ENCODE measurements around the gene NHEJ1. TPM values are rescaled to one million over a fixed set of nuclear protein-coding genes. Genes with fewer than 3 reads are reported as not detected.

NHEJ1 gene
- total and polyA plus RNA-seq, 9 of the 15 experiments (the other 6 are each of a cell fraction or from before 2014, with no cell fraction given) = 9.0 to 23.7 (median 13.9) TPM

DNA sequence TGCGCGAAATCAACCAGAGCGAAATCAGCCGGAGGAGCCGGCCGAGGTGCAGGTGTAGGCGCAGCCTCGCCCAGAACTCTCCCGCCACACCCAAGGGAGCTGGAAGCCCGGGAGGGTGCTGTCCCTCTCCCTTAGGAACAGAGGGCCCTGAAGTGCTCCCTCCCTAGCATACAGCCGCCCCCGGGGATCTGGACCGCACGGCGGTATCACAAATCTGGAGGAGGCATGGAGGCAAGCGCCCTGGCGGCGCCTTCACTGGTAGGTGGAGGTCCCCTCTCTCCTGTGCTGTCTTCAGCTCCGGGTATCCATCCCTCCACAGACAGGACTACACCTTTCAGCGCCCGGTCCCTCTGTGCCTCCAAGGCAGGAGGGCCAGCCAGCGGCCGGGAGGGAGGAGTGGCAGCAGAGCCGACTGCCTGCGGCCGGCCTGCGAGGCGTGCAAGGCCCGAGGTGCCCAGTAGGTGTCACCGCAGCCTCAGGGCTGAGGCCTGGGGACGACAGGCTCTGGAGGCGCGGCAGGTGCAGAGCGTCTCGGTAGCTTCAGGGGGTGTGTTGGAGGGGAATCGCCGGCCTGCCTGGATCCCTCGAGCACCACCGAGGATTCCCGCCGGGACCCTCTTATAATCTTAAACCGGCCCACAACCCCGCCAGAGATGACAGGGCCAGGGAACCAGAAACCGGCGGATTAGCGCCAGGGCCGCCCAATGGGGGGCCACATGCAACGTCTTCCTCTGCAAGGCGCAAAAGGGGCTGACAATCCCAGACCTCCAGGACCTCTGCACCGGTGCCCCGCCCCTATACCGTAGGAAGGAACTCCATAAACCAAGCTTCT lies 102.7 kb downstream of the NHEJ1 start (continued):
- TF ChIP-seq, protein P1, sequence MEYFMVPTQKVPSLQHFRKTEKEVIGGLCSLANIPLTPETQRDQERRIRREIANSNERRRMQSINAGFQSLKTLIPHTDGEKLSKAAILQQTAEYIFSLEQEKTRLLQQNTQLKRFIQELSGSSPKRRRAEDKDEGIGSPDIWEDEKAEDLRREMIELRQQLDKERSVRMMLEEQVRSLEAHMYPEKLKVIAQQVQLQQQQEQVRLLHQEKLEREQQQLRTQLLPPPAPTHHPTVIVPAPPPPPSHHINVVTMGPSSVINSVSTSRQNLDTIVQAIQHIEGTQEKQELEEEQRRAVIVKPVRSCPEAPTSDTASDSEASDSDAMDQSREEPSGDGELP (CRISPR knock-in tag; IDR thresholded peaks at IDR 0.05; ENCODE audit: borderline replicate concordance) = peak; percentile 15; the same call in 1 of the 2 replicates
- TF ChIP-seq RNF2 (IDR thresholded peaks at IDR 0.05) = no peak

DNA sequence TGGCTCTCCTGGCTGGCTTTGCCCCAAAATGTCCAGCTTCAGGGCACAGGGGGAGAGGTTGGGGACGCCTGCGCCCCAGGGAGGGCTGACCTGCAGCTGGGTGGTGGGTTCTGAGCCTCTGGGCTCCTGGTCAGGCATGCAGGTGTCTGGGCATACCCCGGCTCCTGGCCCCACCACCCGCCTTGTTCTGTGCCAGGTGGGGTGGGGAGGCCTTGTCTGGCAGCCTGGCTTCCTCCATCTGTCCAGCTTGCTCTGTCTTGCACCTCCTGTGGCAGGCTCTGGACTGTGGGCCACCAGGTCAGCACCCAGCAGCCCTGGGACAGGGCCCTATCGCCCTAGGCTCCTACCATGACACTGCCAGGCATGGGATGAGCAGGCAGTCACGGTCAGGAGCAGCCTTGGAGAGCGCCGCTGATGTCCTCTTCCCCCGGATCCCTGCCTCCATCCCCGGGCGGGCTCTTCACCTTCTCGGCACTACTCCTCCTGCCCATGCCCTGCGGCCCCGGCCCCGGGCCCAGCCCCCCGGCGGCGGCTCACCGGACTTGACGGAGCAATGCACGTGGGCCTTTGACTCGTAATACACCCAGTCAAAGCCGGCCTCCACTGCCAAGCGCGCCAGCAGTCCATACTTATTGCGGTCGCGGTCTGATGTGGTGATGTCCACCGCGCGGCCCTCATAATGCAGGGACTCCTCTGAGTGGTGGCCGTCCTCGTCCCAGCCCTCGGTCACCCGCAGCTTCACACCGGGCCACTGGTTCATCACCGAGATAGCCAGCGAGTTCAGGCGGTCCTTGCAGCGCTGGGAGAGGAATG lies 103.5 kb downstream of the NHEJ1 start:
- 14% methylated on average over 14 of the region's 40 CpGs for WGBS (ENCODE audit: insufficient coverage, low coverage, missing lambda C conversion rate)
- peaks cover 0 to 25% of the 10 kb centered on the region in 2 experiments; a peak in 2 of 5 replicates for H3K4me1 ChIP-seq (replicated peaks in 1 of 2; ENCODE audit: control insufficient read depth in 2 of 2, insufficient read depth in 2 of 2, low read length in 2 of 2)
- H3K9ac ChIP-seq (ENCODE audit: insufficient read depth in 1 of 2, low read depth in 2 of 2, low read length in 2 of 2) = 0 out of 4 replicates have a peak overlapping the region, but pooled peaks of 1 of the 2 experiments have one; percentile 17
- H2AFZ ChIP-seq (ENCODE audit: low read depth, low read length) = no peak overlapping the region
- no peak overlapping the region for H3K4me2 ChIP-seq (ENCODE audit: insufficient read depth, low read length)
- intact Hi-C loops (cut with micrococcal nuclease) = loop anchor here (5.0 kb wide), 1 partner anchor 65 kb away; the partner anchor contains the start of gene CRYBA2
- 0 out of 2 replicates have a peak, but pooled peaks cover 6% of the 10 kb centered on the region for H4K20me1 ChIP-seq (replicated peaks; ENCODE audit: control insufficient read depth, insufficient read depth, low read length)
- H3K9me3 ChIP-seq (replicated peaks; ENCODE audit: control insufficient read depth, insufficient read depth, low read depth, low read length) = no peaks in the 10 kb centered on the region
- no peaks in the 10 kb centered on the region for H3K79me2 ChIP-seq (ENCODE audit: control insufficient read depth, insufficient read depth, low read length)
- ATAC-seq (no peak; the same call in 1 of the 3 replicates), FAIRE-seq (no peak), DNase-seq (ENCODE audit: extremely low read depth in 1 of 4, low spot score in 3 of 4) (no peak)
- H3K36me3 ChIP-seq (ENCODE audit: control insufficient read depth, insufficient read depth, low read length) = no peaks in the 10 kb centered on the region
- no TSS peak for BruUV-seq (replicated peaks)
- no peak overlapping the region for H3K27ac ChIP-seq (ENCODE audit: extremely low read depth, low read depth, low read length)
- in situ Hi-C loops (cut with MboI) = loop anchor here (5.0 kb wide), 1 partner anchor 100 kb away; no protein-coding TSS in a partner anchor
- H3K4me3 ChIP-seq = no peak overlapping the region
- no peaks in the 10 kb centered on the region for H3K9me1 ChIP-seq (ENCODE audit: control insufficient read depth, insufficient read depth, low read length)
- ChIA-PET CTCF (ENCODE audit: low intra/inter-chr PET ratio) (interaction anchor here (0.6 to 2.3 kb wide), 5 partner anchors 61 to 331 kb away, joined by 3 to 17 read pairs (median 3); partner anchors contain the start of gene DNPEP), POLR2A (interaction anchor here (0.6 kb wide), 1 partner anchor 43 kb away, joined by 3 read pairs; no protein-coding TSS in a partner anchor)
- H3K27me3 ChIP-seq (ENCODE audit: control insufficient read depth in 2 of 2, insufficient read depth in 2 of 2, low read length in 2 of 2) = peaks cover 14 to 56% of the 10 kb centered on the region in 2 experiments; a peak in 4 of 5 replicates
- no peak for TF ChIP-seq MIER1 (IDR thresholded peaks at IDR 0.05; ENCODE audit: low read depth)
- no peak for TF ChIP-seq MEF2A (IDR thresholded peaks at IDR 0.05; ENCODE audit: control insufficient read depth, low read depth, low read length)
- TF ChIP-seq CHD4 (IDR thresholded peaks at IDR 0.05; ENCODE audit: insufficient read depth, insufficient replicate concordance, low read depth, low read length, poor library complexity, severe bottlenecking) = no peak
- TF ChIP-seq, protein P2, sequence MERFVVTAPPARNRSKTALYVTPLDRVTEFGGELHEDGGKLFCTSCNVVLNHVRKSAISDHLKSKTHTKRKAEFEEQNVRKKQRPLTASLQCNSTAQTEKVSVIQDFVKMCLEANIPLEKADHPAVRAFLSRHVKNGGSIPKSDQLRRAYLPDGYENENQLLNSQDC (CRISPR knock-in tag; IDR thresholded peaks at IDR 0.05) = no peak
- TF ChIP-seq RUNX1 (IDR thresholded peaks at IDR 0.05; ENCODE audit: low read depth) = no peak
- TF ChIP-seq ZNF232 (CRISPR knock-in tag; IDR thresholded peaks at IDR 0.05) = no peak
- TF ChIP-seq, protein P3, sequence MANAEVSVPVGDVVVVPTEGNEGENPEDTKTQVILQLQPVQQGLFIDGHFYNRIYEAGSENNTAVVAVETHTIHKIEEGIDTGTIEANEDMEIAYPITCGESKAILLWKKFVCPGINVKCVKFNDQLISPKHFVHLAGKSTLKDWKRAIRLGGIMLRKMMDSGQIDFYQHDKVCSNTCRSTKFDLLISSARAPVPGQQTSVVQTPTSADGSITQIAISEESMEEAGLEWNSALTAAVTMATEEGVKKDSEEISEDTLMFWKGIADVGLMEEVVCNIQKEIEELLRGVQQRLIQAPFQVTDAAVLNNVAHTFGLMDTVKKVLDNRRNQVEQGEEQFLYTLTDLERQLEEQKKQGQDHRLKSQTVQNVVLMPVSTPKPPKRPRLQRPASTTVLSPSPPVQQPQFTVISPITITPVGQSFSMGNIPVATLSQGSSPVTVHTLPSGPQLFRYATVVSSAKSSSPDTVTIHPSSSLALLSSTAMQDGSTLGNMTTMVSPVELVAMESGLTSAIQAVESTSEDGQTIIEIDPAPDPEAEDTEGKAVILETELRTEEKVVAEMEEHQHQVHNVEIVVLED (CRISPR knock-in tag; IDR thresholded peaks at IDR 0.05) = no peak
- no peak for TF ChIP-seq BRD4 (IDR thresholded peaks at IDR 0.05)
- TF ChIP-seq SMAD1 (IDR thresholded peaks at IDR 0.05; ENCODE audit: low read depth, low read length, partially characterized antibody) = no peak
- no peak for TF ChIP-seq SAP30 (IDR thresholded peaks at IDR 0.05; ENCODE audit: borderline replicate concordance, insufficient read depth, low read depth, low read length, poor library complexity, severe bottlenecking)

Measured in K562 (cell line).